ENCODE results near the gene FXYD1.

DNA sequence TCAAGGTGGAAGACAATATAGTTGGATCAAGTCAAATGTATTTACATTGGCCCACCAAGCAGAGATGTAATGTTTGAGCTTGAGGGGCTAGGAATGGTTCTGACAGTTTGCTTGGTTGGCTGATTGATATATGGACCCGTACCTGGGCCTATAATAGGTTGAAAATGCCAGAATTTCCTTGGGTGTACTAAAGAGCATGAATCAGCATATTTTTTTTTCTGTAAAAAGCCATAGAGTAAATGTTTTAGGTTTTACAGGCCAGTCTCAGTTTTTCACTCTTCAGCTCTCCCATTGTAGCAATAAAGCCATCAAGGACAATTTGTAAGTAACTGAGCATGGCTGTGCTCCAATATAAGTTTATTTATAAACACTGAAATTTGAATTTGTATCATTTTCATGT is 42.8 kb downstream of the FXYD1 start:
- TF ChIP-seq EP300 (IDR thresholded peaks at IDR 0.05) (no peak), POLR2AphosphoS5 (IDR thresholded peaks at IDR 0.05) (no peak)
- TF ChIP-seq, protein P1, sequence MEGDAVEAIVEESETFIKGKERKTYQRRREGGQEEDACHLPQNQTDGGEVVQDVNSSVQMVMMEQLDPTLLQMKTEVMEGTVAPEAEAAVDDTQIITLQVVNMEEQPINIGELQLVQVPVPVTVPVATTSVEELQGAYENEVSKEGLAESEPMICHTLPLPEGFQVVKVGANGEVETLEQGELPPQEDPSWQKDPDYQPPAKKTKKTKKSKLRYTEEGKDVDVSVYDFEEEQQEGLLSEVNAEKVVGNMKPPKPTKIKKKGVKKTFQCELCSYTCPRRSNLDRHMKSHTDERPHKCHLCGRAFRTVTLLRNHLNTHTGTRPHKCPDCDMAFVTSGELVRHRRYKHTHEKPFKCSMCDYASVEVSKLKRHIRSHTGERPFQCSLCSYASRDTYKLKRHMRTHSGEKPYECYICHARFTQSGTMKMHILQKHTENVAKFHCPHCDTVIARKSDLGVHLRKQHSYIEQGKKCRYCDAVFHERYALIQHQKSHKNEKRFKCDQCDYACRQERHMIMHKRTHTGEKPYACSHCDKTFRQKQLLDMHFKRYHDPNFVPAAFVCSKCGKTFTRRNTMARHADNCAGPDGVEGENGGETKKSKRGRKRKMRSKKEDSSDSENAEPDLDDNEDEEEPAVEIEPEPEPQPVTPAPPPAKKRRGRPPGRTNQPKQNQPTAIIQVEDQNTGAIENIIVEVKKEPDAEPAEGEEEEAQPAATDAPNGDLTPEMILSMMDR (IDR thresholded peaks at IDR 0.05) = no peak

Data from esophagus muscularis mucosa (tissue), 4 donors.